ENCODE results near the gene UBE2C.

DNA sequence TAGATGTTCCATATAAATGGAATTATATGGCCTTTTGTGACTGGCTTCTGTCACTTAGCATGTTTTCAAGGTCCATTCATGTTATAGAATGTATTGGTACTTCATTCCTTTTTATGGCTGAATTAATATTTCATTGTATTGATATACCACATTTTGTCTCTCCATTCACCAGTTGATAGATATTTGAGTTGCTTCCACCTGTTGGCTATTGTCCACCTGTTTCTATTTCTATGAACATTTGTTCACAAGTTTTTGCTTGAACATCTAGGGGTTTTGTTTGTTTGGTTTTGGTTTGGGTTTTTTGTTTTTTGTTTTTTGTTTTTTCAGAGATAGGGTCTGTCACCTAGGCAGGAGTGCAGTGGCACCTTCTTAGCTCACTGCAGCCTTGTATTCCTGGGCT is 44.0 kb upstream of the UBE2C start:
- TF ChIP-seq EZH2 (IDR thresholded peaks at IDR 0.05; ENCODE audit: low read depth, low read length, severe bottlenecking), result no peak
- TF ChIP-seq, protein P1, sequence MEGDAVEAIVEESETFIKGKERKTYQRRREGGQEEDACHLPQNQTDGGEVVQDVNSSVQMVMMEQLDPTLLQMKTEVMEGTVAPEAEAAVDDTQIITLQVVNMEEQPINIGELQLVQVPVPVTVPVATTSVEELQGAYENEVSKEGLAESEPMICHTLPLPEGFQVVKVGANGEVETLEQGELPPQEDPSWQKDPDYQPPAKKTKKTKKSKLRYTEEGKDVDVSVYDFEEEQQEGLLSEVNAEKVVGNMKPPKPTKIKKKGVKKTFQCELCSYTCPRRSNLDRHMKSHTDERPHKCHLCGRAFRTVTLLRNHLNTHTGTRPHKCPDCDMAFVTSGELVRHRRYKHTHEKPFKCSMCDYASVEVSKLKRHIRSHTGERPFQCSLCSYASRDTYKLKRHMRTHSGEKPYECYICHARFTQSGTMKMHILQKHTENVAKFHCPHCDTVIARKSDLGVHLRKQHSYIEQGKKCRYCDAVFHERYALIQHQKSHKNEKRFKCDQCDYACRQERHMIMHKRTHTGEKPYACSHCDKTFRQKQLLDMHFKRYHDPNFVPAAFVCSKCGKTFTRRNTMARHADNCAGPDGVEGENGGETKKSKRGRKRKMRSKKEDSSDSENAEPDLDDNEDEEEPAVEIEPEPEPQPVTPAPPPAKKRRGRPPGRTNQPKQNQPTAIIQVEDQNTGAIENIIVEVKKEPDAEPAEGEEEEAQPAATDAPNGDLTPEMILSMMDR (IDR thresholded peaks at IDR 0.05; ENCODE audit: control extremely low read depth in 1 of 3, insufficient read depth in 1 of 3, low read depth in 1 of 3, low read length in 3 of 3), result no peak

Measured in H1 (cell line).